H9 (cell line): Measurements from ENCODE around the gene PMEPA1. TPM values are rescaled to one million over a fixed set of nuclear protein-coding genes. Genes with fewer than 3 reads are reported as not detected.

ENCODE experiments used
- DNase-seq: peaks from one replicate; pipeline ENCODE4 v3.0.0-alpha.2; 2017
- H2AFZ ChIP-seq: one replicate; pipeline ENCODE4 v1.6.1; 2013; ENCODE audit warnings: mild to moderate bottlenecking, low read length, control low read depth, moderate library complexity
- H2AK5ac ChIP-seq: 2 replicates; pipeline ENCODE4 v1.6.1; 2013; ENCODE audit warnings: low read length, control low read depth, mixed read lengths; ENCODE audit not compliant: insufficient read length
- H2BK120ac ChIP-seq: one replicate; pipeline ENCODE4 v1.6.1; 2013; ENCODE audit warnings: low read depth, mild to moderate bottlenecking, low read length, control low read depth, inconsistent platforms; ENCODE audit not compliant: poor library complexity, severe bottlenecking
- H2BK12ac ChIP-seq: 2 replicates; pipeline ENCODE4 v1.6.1; 2013; ENCODE audit warnings: low read length, control low read depth, mixed read lengths, low read depth; ENCODE audit not compliant: insufficient read length
- H2BK15ac ChIP-seq: 2 replicates; pipeline ENCODE4 v1.6.1; 2013; ENCODE audit warnings: low read depth, low read length, control low read depth
- H2BK20ac ChIP-seq: one replicate; pipeline ENCODE4 v1.6.1; 2013; ENCODE audit warnings: low read depth, mild to moderate bottlenecking, low read length, control low read depth, inconsistent platforms; ENCODE audit not compliant: poor library complexity, severe bottlenecking
- H2BK5ac ChIP-seq: 2 replicates; pipeline ENCODE4 v1.6.1; 2013; ENCODE audit warnings: low read length, control low read depth, mixed read lengths; ENCODE audit not compliant: insufficient read length
- H3K14ac ChIP-seq: 2 replicates; pipeline ENCODE4 v1.6.1; 2013; ENCODE audit warnings: low read length, control low read depth; ENCODE audit not compliant: insufficient read depth
- H3K18ac ChIP-seq: 2 replicates; pipeline ENCODE4 v1.6.1; 2013; ENCODE audit warnings: low read depth, mild to moderate bottlenecking, mixed read lengths, low read length, control low read depth; ENCODE audit not compliant: insufficient read length
- H3K23ac ChIP-seq: 2 replicates; pipeline ENCODE4 v1.6.1; 2013; ENCODE audit warnings: low read length, control low read depth, mixed read lengths, low read depth; ENCODE audit not compliant: insufficient read length
- H3K23me2 ChIP-seq: 2 replicates; pipeline ENCODE4 v1.6.1; 2013; ENCODE audit warnings: low read depth, mild to moderate bottlenecking, mixed read lengths, low read length, control low read depth; ENCODE audit not compliant: insufficient read length, poor library complexity, severe bottlenecking
- H3K27ac ChIP-seq: 2 replicates; pipeline ENCODE4 v1.5.1; 2013; ENCODE audit warnings: low read length, control low read depth, mixed read lengths, low read depth; ENCODE audit not compliant: insufficient read length
- H3K27me3 ChIP-seq: 2 replicates; pipeline ENCODE4 v1.6.1; 2013; ENCODE audit warnings: low read length, control low read depth, inconsistent platforms; ENCODE audit not compliant: insufficient read depth
- H3K4ac ChIP-seq: 2 replicates; pipeline ENCODE4 v1.6.1; 2013; ENCODE audit warnings: low read depth, mild to moderate bottlenecking, control low read depth, inconsistent platforms, low read length, moderate library complexity
- H3K4me1 ChIP-seq: 2 replicates; pipeline ENCODE4 v1.6.1; 2013; ENCODE audit warnings: low read length, control low read depth, inconsistent platforms; ENCODE audit not compliant: insufficient read depth
- H3K4me2 ChIP-seq: 2 replicates; pipeline ENCODE4 v1.6.1; 2013; ENCODE audit warnings: low read length, control low read depth, mixed read lengths; ENCODE audit not compliant: insufficient read length, insufficient read depth
- H3K56ac ChIP-seq: 2 replicates; pipeline ENCODE4 v1.6.1; 2013; ENCODE audit warnings: low read depth, mild to moderate bottlenecking, mixed read lengths, low read length, control low read depth; ENCODE audit not compliant: insufficient read length
- H3K79me1 ChIP-seq: 2 replicates; pipeline ENCODE4 v1.6.1; 2013; ENCODE audit warnings: low read depth, mild to moderate bottlenecking, moderate library complexity, low read length, control low read depth, inconsistent platforms; ENCODE audit not compliant: insufficient read depth, poor library complexity, severe bottlenecking
- H3K79me2 ChIP-seq: 2 replicates; pipeline ENCODE4 v1.6.1; 2013; ENCODE audit warnings: low read length, control low read depth, inconsistent platforms; ENCODE audit not compliant: insufficient read depth
- H3K9ac ChIP-seq: 2 replicates; pipeline ENCODE4 v1.6.1; 2013; ENCODE audit warnings: low read length, control low read depth, mixed read lengths; ENCODE audit not compliant: insufficient read length; ENCODE audit errors: extremely low read depth
- H3K9me3 ChIP-seq: one replicate; pipeline ENCODE4 v1.6.1; 2013; ENCODE audit warnings: low read depth, low read length, inconsistent platforms; ENCODE audit not compliant: control insufficient read depth
- H3T11ph ChIP-seq: one replicate; pipeline ENCODE4 v1.6.1; 2013; ENCODE audit warnings: mild to moderate bottlenecking, low read length, control low read depth, inconsistent platforms
- H4K20me1 ChIP-seq: one replicate; pipeline ENCODE4 v1.6.1; 2013; ENCODE audit not compliant: control insufficient read depth, insufficient read length, insufficient read depth
- H4K5ac ChIP-seq: 2 replicates; pipeline ENCODE4 v1.6.1; 2013; ENCODE audit warnings: low read depth, mild to moderate bottlenecking, mixed read lengths, low read length, control low read depth; ENCODE audit not compliant: insufficient read length
- H4K8ac ChIP-seq: replicated peaks from 2 replicates; pipeline ENCODE4 v1.6.1; 2013; ENCODE audit warnings: low read length, control low read depth, mixed read lengths, low read depth; ENCODE audit not compliant: insufficient read length
- H4K91ac ChIP-seq: 2 replicates; pipeline ENCODE4 v1.6.1; 2013; ENCODE audit warnings: low read depth, mild to moderate bottlenecking, moderate library complexity, mixed read lengths, low read length, control low read depth; ENCODE audit not compliant: insufficient read length
- H3K27ac Mint-ChIP-seq, 3 experiments: 2 replicates in 2 of 3; 3 replicates in 1 of 3; pipeline ENCODE4 v1.8.0; 2020 to 2021; ENCODE audit warnings: mixed read lengths in 3 of 3, mild to moderate bottlenecking in 1 of 3, moderate library complexity in 1 of 3
- H3K27me3 Mint-ChIP-seq: 2 replicates; pipeline ENCODE4 v1.8.0; 2021; ENCODE audit warnings: low read depth, mild to moderate bottlenecking, moderate library complexity, mixed read lengths
- H3K36me3 Mint-ChIP-seq, 3 experiments: 2 replicates in 2 of 3; 3 replicates in 1 of 3; pipeline ENCODE4 v1.8.0; 2020 to 2021; ENCODE audit warnings: low read depth in 3 of 3, mixed read lengths in 3 of 3; ENCODE audit not compliant: insufficient read depth in 1 of 3
- H3K4me1 Mint-ChIP-seq, 2 experiments: 2 replicates each; pipeline ENCODE4 v1.8.0; 2020; ENCODE audit warnings: mixed read lengths in 2 of 2
- H3K4me3 Mint-ChIP-seq, 2 experiments: 2 replicates in 1 of 2; 3 replicates in 1 of 2; pipeline ENCODE4 v1.8.0; 2020 to 2021; ENCODE audit warnings: mild to moderate bottlenecking in 2 of 2, mixed read lengths in 2 of 2, moderate library complexity in 1 of 2
- H3K9me3 Mint-ChIP-seq, 2 experiments: 2 replicates in 1 of 2; 3 replicates in 1 of 2; pipeline ENCODE4 v1.8.0; 2020; ENCODE audit warnings: mild to moderate bottlenecking in 2 of 2, mixed read lengths in 2 of 2, moderate library complexity in 1 of 2
- WGBS: extraction: QIAGEN DNeasy Blood & Tissue Kit; methylation state at CpG from one replicate; pipeline ENCODE4 v1.1.7; 2013; ENCODE audit warnings: missing lambda C conversion rate, low lambda C conversion rate, mixed read lengths; ENCODE audit not compliant: insufficient read length; ENCODE audit errors: extremely low coverage; 5-methylcytosine and 5-hydroxymethylcytosine counted together
- total RNA-seq: library from RNA; stranded (reverse); gene quantifications from 2 replicates; pipeline ENCODE4 v1.2.1, GENCODE V29; 2021
- TF ChIP-seq, protein P1 (sequence below): fragments of 200-600 bp; sonication (generic); conservative IDR thresholded peaks from 3 replicates; pipeline ENCODE4 v1.8.0; 2021; ENCODE audit warnings: antibody characterized with exemption, mild to moderate bottlenecking

The PMEPA1 gene
- total RNA-seq, 1 experiment from 2014 or later: 34.6 TPM

DNA sequence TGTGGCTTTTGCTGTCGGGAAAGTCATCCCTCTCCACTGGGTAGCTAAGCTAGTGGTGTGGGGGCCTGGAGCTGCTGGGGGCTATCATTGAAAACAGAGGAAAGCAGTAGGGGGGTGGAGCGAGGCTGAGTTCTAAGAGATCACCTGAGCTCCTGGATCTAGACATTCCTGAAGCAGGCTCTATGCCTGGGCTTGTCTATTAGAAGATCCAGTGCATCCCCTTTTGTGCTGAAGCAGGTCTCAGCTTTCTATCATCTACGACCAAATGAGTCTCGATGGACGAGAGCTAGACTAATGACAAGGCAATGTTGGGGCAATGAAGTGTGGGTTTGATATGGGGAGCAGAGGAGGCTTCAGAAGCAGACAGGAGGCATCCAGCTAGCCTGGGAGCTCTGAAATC is 108.1 kb downstream of the PMEPA1 start:
- Mint-ChIP-seq H3K27me3 (peaks cover 5% of the 10 kb centered on the region; the same call in 1 of the 2 replicates), H3K4me3 (no peak overlapping the region), H3K9me3 (no peaks in the 10 kb centered on the region; a peak in 1 of 5 replicates), H3K4me1 (peaks cover 8 to 12% of the 10 kb centered on the region in 2 experiments), H3K27ac (no peak overlapping the region), H3K36me3 (no peaks in the 10 kb centered on the region; a peak in 2 of 7 replicates)
- Histone ChIP-seq H3K79me2 (no peaks in the 10 kb centered on the region), H3K18ac (no peak overlapping the region), H2BK12ac (no peak overlapping the region), H4K5ac (no peak overlapping the region), H3K27me3 (no peaks in the 10 kb centered on the region), H3K9ac (no peak overlapping the region), H3K9me3 (no peaks in the 10 kb centered on the region), H2AFZ (no peak overlapping the region), H3K23me2 (no peaks in the 10 kb centered on the region), H2BK5ac (no peak overlapping the region), H2AK5ac (no peak overlapping the region), H3K27ac (no peak overlapping the region), H3K4me1 (no peaks in the 10 kb centered on the region), H2BK120ac (no peak overlapping the region), H4K91ac (no peak overlapping the region), H3K23ac (no peak overlapping the region), H3T11ph (no peak overlapping the region), H2BK15ac (no peak overlapping the region), H3K56ac (no peak overlapping the region), H3K14ac (no peak overlapping the region), H2BK20ac (no peak overlapping the region), H4K8ac (no peak overlapping the region), H3K4ac (no peak overlapping the region), H3K79me1 (no peaks in the 10 kb centered on the region), H4K20me1 (no peaks in the 10 kb centered on the region), H3K4me2 (no peak overlapping the region)
- TF ChIP-seq, protein P1, sequence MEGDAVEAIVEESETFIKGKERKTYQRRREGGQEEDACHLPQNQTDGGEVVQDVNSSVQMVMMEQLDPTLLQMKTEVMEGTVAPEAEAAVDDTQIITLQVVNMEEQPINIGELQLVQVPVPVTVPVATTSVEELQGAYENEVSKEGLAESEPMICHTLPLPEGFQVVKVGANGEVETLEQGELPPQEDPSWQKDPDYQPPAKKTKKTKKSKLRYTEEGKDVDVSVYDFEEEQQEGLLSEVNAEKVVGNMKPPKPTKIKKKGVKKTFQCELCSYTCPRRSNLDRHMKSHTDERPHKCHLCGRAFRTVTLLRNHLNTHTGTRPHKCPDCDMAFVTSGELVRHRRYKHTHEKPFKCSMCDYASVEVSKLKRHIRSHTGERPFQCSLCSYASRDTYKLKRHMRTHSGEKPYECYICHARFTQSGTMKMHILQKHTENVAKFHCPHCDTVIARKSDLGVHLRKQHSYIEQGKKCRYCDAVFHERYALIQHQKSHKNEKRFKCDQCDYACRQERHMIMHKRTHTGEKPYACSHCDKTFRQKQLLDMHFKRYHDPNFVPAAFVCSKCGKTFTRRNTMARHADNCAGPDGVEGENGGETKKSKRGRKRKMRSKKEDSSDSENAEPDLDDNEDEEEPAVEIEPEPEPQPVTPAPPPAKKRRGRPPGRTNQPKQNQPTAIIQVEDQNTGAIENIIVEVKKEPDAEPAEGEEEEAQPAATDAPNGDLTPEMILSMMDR: no peak
- DNase-seq: no peak
- WGBS: no CpG with 5 or more reads among the region's 5 CpGs
